GM18498 (cell line): ENCODE results near the gene PJVK.

Experiments used
- ATAC-seq: cut with Tn5 transposase; IDR thresholded peaks from one replicate; pipeline ENCODE4 v1.9.1; 2021; ENCODE audit warnings: mild to moderate bottlenecking, moderate library complexity; ENCODE audit not compliant: unreplicated experiment

The PJVK gene

GRCh38 chr2:178479758-178480226 is 28.6 kb downstream of the PJVK start:
- ATAC-seq: no peak

GRCh38 chr2:178480227-178481181 is 29.3 kb downstream of the PJVK start, which contains the start of gene PLEKHA3:
Gene PLEKHA3 (plus strand): TSS chr2:178480457. CDS start chr2:178480870, 413 bp downstream.
- ATAC-seq: peak; percentile 75

DNA sequence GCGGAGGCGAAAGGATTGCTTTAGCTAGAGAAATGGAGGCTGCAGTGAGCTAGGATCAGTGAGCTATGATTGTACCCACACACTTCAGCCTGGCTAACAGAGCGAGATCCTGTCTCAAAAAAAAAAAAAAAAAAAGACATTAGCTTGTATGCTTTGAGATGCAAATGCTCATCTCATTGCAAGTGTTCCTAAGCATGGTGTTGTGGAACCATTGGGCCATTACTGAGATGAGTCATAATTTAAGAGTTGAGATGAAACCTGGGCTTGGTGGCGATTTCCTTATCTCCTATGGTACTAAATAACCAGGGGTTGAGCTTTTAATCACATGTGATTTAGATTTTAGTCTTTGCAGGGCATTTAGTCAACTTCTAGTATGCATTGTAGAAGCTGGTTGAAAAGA is 31.3 kb downstream of the PJVK start:
- peak; percentile 26 for ATAC-seq

DNA sequence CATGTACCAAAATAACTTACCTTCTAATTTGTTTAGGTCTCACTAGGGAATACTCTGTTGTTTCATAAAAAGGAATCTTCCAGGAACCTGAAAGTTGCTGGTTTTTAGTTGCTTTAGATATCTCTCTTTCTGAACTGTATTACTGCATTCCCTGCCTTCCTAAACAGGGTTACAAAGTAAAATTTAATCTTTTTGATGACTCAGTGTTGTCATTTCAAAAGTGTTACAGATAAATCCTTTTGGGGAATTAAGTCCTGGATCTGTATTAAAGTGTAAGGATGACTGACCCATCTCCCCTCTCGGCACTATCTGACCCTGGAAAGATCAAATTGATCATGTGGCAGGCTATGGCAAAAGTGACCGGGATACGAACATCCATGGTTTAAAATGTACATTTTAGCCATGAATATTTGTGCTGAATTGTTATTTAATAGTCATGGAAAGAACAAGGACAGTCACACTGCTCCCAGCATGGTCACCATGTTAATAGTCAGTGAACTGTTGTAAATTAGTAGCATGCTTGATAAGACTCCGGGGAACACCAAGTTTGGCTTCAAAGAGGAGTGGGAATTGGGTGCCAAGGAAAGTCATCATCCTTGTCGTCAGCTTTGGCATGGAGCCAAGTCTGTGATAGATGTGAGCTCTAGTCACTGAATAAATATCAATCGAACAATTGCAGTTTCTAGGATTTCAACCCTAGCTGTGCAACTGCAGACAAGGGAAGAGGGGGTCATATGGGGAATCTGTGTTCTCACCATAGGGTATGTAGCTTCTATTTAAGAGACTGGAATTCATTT is 33.3 kb downstream of the PJVK start:
- no peak for ATAC-seq

DNA sequence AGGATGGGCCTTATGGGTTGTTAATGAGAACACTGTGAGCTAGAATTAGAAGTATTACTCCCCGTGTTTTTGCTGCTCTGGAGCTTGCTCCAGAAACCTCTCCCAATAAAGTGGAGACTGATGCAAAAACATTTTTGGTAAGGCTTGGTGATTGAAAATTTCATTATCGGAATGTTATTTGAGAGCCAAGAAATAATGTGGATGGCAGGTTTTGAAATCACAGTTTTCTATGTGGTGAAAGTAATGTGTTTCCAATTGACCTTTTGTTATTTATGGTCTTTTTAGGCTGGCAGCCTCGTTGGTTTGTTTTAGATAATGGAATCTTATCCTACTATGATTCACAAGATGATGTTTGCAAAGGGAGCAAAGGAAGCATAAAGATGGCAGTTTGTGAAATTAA is 34.2 kb downstream of the PJVK start:
- no peak for ATAC-seq

DNA sequence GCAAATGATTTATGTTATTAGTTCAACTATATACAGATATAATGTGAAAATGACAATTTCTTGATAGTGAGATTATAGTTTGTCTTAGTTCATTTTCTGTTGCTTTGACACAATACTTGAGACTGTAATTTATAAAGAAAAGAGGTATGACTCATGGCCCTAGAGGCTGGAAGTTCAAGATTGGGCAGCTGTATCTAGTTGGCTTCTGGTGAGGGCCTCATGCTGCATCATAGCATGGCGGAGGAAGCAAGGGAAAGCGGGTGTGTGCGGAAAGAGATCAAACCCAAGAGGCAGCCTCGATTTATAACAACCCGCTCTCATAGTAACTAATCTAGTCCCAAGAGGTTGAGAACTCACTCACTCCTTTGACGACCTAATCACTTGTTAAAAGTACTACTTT is 40.4 kb downstream of the PJVK start:
- ATAC-seq: no peak

GRCh38 chr2:178496049-178496448 is 44.9 kb downstream of the PJVK start:
- no peak for ATAC-seq

- peak; percentile 55 for ATAC-seq
Measured at GRCh38 chr2:178498137-178498536, 47.0 kb downstream of the PJVK start.

DNA sequence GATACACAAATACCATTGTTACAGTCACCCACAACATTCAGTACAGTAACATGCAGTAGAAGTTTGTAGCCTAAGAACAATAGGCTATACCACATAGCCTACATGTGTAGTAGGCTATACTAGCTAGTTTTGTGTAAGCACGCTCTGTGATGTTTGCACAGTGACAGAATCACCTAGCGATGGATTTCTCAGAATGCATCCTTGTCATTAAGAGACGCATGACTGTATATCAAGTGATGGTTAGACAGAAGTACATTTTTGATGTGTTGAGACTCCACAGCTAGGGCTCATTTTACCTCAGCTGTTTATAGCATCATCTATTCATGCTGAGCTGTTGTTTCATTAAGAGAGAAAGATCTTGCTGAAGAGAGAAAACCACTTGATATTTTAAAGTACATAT is 48.5 kb downstream of the PJVK start:
- ATAC-seq: no peak

DNA sequence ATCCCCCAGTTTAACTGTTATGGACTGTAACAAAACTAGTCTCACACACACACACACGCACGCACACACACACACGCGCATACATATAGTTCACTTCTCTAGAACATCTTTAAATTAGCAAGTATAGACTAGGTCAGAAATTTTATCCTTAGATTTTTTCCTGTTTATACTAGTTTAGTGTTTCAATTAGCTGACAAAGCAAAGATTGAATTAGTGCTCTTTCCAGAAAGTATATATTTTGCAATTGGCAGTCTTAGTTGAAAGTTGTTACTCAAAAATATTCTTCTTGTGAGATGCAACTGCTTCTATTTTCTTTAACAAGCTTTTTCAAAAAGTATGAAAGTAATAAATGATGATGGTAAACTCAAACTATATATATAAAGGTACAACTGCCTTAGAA is 51.6 kb downstream of the PJVK start:
- no peak for ATAC-seq

GRCh38 chr2:178506101-178506500 is 54.9 kb downstream of the PJVK start:
- ATAC-seq: no peak

DNA sequence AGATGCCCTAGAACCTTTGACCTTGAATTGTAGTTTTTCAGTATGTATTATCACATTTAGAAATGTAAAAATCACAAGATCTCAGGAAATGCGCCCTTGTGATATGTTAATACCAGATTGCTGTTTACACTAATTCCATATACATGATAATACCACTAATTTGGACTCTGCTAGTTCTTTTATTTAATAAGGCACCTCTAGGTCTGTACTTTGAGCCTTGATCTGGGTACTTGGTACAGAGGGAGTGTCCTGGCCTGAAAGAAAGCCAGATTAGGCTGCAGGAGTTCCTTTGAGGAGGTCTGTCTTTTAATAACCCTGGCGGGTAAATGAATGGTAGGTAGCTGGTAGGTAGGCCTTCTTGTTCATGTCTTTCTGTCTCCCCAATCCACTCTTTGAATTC is 55.3 kb downstream of the PJVK start:
- ATAC-seq: no peak

GRCh38 chr2:178506949-178507348 is 55.8 kb downstream of the PJVK start:
- no peak for ATAC-seq

DNA sequence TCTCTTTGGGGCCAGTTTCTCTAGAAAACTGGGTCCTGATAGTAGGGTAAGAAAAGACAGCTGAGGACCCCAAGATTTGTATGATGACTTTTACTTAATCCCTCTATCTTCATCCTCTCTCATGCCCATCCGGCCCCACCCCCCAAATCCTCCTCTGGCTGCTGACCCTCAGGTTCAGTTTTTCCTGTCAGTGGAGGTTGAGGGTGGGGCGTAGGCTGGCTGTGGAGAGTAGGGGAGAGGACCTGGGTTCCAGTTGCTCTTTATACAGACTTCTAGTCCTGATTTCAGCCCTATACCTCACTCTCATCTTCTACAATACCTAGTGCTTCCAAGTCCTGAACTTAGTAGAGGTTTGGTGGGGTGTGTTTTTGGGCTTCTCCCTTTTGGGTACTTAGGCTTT is 57.5 kb downstream of the PJVK start:
- ATAC-seq: no peak

DNA sequence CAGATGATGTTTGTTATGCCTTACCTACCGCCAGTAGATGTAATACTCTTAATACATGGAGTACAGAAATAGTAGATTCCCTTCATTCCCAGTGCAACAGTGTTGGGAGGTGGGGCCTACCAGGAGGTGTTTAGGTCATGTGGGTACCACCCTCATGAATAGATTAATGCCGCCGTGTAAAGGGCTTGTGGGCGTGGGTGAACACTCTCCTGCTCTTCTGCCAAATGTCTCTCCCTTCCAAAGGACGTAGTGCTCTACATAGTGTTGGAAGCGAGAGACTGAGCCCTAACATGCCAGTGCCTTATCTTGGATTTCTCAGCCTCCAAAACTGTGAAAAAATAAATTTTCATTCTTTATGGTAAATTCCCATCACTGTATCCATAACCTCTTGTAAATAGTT is 59.2 kb downstream of the PJVK start:
- ATAC-seq: no peak
